ENCODE data around the gene MCU.
"Not testable (repeated sequence)": the region's sequence is repeated elsewhere in the genome, so short reads cannot be mapped to it uniquely, and the experiment has no call there.

The MCU gene

DNA sequence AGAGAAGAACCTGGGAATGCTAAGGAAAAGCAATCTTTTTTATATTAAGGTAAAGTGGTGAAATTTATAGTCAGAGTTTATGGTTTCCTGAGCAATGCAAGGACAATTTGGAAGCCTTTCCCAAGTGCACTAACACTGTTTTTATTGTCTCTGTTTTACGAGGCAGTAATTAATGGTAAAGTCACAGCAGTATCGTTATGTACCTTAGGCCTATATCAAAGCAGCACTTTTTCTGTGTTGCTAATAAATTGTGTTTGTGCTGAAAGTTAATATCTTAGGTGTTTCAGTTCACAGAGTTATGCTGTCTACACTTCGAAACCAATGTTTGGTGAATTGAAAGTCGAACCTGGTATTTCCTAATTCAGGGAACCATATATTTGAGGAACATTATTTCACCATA lies 220.8 kb downstream of the MCU start:
- DNase-seq (ENCODE audit: low read depth) = no peak
- no peak overlapping the region for H3K4me3 ChIP-seq (ENCODE audit: low read depth, low read length)

DNA sequence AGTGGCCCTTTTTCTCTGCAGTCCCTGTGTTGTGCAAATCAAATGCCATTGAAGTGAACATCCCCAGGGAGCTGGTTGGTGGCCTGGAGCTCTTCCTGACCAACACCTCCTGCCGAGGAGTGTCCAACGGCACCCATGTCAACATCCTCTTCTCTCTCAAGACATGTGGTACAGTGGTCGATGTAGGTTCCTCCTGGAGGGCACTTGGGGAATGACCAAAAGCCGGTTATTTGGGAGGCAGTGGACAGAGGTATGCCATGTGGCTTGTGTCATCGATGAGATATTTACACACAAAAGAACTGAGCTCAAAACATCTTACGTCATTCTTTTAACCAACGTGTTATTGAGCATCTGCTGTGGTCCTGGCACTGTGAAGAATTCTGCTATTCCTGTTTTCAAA lies 221.3 kb downstream of the MCU start:
- DNase-seq (ENCODE audit: low read depth) = no peak
- no peak overlapping the region for H3K4me3 ChIP-seq (ENCODE audit: low read depth, low read length)

DNA sequence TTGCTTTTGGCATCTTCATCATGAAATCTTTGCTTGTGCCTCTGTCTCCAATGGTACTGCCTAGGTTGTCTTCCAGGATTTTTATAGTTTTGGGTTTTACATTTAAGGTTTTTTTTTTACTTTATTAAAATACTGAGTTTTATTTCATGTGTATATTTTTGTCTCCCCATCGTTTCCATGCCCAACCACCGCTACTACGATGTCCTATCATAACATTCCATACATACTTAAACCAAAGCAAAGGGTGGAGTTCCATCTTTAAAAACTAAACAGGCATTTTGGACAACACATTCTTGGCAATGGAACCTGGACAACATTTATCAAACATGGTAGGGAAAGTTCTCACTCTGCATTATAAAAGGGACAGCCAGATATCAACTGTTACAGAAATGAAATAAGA lies 225.3 kb downstream of the MCU start:
- DNase-seq (ENCODE audit: low read depth); H3K4me3 ChIP-seq (ENCODE audit: low read depth, low read length): not testable (repeated sequence)

DNA sequence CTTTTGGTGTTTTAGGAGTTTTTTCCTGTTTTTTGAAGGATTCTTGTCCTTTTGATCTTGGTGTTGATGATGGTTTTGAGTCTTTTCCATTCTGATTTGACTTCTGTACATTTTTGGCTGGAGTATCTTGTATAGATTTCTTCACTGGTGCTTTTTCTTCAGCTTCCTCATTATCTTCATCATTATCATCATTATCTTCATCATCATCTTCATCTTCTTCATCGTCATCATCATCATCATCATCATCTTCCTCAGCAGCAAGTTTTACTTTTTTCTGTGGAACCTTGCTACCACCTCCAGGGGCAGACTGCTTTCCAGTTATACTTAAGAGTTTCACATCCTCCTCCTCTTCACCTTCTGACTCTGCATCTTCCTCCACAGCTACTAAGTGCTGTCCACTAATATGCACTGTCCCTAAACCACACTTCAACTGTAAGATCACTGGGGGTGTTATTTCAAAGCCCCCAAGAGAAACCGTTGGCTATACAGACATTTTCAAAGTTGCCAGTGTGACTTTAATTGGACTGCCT lies 225.9 kb downstream of the MCU start:
- not testable (repeated sequence) for DNase-seq (ENCODE audit: low read depth); H3K4me3 ChIP-seq (ENCODE audit: low read depth, low read length)

DNA sequence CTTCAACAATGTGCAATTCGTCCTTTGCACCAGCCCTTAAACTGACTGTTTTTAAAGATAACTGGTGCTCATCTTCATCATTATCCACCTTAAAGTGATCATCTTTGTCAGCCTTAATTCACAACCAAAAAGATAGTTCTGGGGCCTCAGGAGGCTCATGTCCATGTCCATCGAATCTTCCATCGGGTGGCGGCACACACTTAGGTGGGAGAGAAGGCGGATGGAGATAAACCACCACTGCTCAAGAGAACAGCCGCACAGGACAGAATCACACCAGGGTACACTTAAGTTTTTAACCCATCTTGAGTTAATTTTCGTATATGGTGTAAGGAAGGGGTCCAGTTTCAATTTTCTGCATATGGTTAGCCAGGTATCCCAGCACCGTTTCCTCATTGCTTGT lies 226.4 kb downstream of the MCU start:
- no peak for DNase-seq (ENCODE audit: low read depth)
- H3K4me3 ChIP-seq (ENCODE audit: low read depth, low read length) = no peak overlapping the region

DNA sequence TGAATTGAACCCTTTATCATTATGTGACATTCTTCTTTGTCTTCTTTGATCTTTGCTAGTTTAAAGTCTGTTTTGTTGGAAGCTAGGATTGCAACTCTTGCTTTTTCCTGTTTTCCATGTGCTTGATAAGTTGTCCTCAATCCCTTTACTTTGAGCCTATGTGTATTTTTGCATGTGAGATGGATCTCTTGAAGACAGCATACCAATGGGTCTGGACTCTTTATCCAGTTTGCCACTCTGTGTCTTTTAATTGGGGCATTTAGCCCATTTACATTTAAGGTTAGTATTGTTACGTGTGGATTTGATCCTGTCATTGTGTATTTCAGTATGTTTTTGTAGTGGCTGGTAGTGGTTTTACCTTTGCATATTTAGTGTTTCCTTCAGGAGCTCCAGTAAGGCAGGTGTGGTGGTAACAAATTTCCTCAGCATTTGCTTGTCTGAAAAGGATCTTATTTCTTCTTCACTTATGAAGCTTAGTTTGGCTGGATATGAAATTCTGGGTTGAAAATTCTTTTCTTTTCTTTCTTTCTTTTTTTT lies 229.3 kb downstream of the MCU start:
- DNase-seq (ENCODE audit: low read depth) = not testable (repeated sequence)

DNA sequence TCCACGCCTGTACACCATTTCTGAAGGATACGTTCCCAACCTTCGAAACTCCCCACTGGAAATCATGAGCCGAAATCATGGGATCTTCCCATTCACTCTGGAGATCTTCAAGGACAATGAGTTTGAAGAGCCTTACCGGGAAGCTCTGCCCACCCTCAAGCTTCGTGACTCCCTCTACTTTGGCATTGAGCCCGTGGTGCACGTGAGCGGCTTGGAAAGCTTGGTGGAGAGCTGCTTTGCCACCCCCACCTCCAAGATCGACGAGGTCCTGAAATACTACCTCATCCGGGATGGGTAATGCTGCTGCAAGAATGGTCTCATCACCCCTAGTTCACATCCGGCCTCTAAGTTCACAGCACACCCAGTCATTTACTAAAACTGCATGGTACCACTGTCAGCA lies 232.4 kb downstream of the MCU start:
- no peak overlapping the region for H3K4me3 ChIP-seq (ENCODE audit: low read depth, low read length)

More for the DNA sequence above, 229.3 kb downstream of the MCU start:
- not testable (repeated sequence) for H3K4me3 ChIP-seq (ENCODE audit: low read depth, low read length)

DNA sequence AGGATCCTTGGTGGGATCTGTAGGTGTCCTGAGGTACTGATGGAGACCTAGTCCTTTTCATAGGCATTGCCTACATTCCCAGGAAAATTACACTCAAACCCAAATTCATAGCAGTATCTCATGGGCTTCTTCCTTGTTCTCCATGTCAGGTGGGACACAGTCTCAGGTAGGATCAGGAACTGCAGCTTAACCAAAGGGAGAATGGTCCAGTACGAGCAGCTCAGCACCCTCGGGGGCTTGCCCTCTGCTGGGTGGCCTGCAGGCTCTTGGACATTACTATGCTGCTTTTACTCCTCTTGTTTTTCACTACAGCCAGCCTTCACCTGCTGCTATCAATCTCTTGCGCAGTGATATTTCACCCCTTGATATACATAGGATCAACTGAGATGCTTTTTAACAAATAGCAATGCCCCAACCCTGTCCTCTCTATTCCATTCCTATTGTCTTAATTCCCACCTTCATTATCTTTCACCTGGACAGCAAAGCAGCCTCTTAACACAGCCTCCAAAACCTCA lies 234.1 kb downstream of the MCU start:
- no peak for DNase-seq (ENCODE audit: low read depth)
- no peak overlapping the region for H3K4me3 ChIP-seq (ENCODE audit: low read depth, low read length)

More for the DNA sequence above, 232.4 kb downstream of the MCU start:
- no peak for DNase-seq (ENCODE audit: low read depth)

DNA sequence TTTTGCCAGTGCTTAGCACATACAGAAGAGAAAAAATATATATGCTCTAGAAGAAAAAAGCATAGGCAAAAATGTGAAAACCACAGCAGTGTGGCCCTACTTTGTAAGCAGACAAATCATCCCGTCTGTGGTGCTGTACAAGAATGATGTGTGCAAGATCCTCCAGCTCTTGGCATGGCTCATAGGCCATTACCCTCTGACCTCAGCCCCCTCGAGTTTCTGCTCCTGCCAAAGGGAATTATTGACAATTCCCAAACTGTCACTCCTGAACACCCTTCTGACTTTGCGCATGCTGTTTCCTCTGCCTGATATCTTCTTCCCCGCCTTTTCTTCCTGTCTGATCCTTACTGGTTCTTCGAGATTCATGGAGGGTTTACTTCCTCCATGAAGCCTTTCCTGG lies 235.5 kb downstream of the MCU start:
- no peak for DNase-seq (ENCODE audit: low read depth)

DNA sequence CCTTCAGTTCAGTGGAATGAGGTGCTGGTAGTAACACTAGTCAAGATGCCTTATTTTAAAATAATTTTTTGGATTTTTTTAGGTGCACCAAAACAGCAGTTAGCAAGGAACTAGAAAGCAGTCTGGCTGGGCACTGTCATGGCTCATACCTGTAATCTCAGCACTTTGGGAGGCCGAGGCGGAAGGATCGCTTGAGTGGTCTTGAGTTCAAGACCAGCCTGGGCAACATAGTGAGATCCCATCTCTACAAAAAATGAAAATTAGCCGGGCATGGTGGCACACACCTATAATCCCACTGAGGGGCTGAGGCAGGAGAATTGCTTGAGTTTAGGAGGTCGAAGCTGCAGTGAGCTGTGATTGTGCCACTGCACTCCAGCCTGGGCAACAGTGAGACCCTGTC lies 236.9 kb downstream of the MCU start:
- no peak for DNase-seq (ENCODE audit: low read depth)
- no peak overlapping the region for H3K4me3 ChIP-seq (ENCODE audit: low read depth, low read length)

More for the DNA sequence above, 235.5 kb downstream of the MCU start:
- H3K4me3 ChIP-seq (ENCODE audit: low read depth, low read length) = no peak overlapping the region

DNA sequence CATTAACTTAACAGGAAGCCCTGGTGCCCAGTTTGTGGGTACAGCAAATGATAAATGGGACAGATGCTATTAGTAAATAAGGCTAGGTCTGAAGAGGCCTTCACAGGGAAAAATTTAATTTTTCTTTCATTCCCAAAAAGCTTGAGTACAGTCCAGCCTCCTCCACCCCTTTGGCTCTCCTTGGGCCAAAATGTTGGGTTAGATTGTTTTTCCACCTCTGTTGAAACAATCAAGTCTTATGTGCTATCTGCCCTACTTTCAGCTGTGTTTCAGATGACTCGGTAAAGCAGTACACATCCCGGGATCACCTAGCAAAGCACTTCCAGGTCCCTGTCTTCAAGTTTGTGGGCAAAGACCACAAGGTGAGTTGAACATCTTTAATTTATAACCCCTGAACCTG lies 238.3 kb downstream of the MCU start:
- no peak for DNase-seq (ENCODE audit: low read depth)
- H3K4me3 ChIP-seq (ENCODE audit: low read depth, low read length) = no peak overlapping the region

DNA sequence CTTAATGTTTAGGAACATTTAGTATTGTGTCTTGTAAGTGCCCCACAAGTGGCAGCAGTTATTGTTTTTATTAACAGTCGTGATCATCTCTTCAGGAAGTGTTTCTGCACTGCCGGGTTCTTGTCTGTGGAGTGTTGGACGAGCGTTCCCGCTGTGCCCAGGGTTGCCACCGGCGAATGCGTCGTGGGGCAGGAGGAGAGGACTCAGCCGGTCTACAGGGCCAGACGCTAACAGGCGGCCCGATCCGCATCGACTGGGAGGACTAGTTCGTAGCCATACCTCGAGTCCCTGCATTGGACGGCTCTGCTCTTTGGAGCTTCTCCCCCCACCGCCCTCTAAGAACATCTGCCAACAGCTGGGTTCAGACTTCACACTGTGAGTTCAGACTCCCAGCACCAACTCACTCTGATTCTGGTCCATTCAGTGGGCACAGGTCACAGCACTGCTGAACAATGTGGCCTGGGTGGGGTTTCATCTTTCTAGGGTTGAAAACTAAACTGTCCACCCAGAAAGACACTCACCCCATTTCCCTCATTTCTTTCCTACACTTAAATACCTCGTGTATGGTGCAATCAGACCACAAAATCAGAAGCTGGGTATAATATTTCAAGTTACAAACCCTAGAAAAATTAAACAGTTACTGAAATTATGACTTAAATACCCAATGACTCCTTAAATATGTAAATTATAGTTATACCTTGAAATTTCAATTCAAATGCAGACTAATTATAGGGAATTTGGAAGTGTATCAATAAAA lies 240.5 kb downstream of the MCU start:
- DNase-seq (ENCODE audit: low read depth) = no peak
- no peak overlapping the region for H3K4me3 ChIP-seq (ENCODE audit: low read depth, low read length)

DNA sequence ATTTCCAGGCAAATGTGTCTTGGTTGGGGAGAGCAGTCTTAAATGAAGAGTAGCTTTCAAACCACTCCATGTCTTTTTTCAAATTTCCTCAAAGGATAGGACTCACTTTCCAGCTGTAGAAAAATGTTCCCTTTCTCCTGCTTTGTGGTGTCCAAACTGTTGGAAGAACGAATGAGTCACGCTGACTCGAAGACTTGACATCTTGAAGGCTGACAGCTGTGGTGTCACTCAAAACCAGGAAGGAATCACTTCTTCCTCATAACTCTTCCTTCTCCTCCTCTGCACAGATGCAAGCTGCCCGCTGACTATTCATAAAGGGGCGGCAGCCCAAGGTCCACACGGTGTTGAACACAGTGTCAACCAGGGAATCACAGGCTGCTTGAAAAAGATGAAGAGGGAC lies 243.4 kb downstream of the MCU start:
- H3K4me3 ChIP-seq (ENCODE audit: low read depth, low read length) = no peak overlapping the region
- DNase-seq (ENCODE audit: low read depth) = peak; percentile 49

Data from skeletal muscle cell (primary cell).